Large intestine (tissue), 12 donors: ENCODE measurements around the gene SP7. TPM values are rescaled to one million over a fixed set of nuclear protein-coding genes. Genes with fewer than 3 reads are reported as not detected.
A peak's percentile ranks its signal among the peaks of the same experiment; 100 is the strongest.

Experiments
- DNase-seq, 2 donors: peaks; one replicate each; pipeline versions ENCODE4 v3.0.0 to v3.0.0-alpha.2; 2013
- H3K27ac ChIP-seq: one replicate; pipeline ENCODE4 v1.5.1; 2013; ENCODE audit warnings: low read length
- H3K27me3 ChIP-seq: 2 replicates; pipeline ENCODE4 v1.6.1; 2013; ENCODE audit warnings: low read length; ENCODE audit not compliant: control insufficient read depth, insufficient read depth
- H3K36me3 ChIP-seq: 2 replicates; pipeline ENCODE4 v1.6.1; 2013; ENCODE audit warnings: low read length; ENCODE audit not compliant: control insufficient read depth, insufficient read depth
- H3K4me1 ChIP-seq: one replicate; pipeline ENCODE4 v1.6.1; 2013; ENCODE audit warnings: low read length; ENCODE audit not compliant: control insufficient read depth, insufficient read depth
- H3K4me3 ChIP-seq: one replicate; pipeline ENCODE4 v1.5.1; 2013; ENCODE audit warnings: low read length
- H3K9me3 ChIP-seq: one replicate; pipeline ENCODE4 v1.6.1; 2013; ENCODE audit warnings: mild to moderate bottlenecking, low read depth, low read length, moderate library complexity; ENCODE audit not compliant: control insufficient read depth
- WGBS: methylation state at CpG from one replicate; pipeline ENCODE4 v1.1.5; 2013; ENCODE audit warnings: low lambda C conversion rate; ENCODE audit not compliant: insufficient coverage; 5-methylcytosine and 5-hydroxymethylcytosine counted together
- long read RNA-seq, 11 donors: transcript quantifications; one replicate each; lab custom pipeline, GENCODE V29; 2026
- polyA plus RNA-seq: library from polyadenylated mRNA; unstranded; fragments of 120-200 nt; gene quantifications from one replicate; pipeline ENCODE4 v1.2.1, GENCODE V29; 2013

The SP7 gene
- polyA plus RNA-seq = 0.01 TPM
- long read RNA-seq, donor 1 = 0 reads
- long read RNA-seq, donor 2 = 0 reads
- long read RNA-seq, donor 3 = 0 reads
- long read RNA-seq, donor 4 = 0 reads
- long read RNA-seq, donor 5 = 0 reads
- long read RNA-seq, donor 6 = 0 reads
- long read RNA-seq, donor 7, partial matches to known transcripts = 232 of 300 reads
- long read RNA-seq, donor 7, other reads (novel, unspliced or antisense) = 68 of 300 reads
- long read RNA-seq, donor 8 = 0 reads
- long read RNA-seq, donor 9 = 0 reads
- long read RNA-seq, donor 10 = 0 reads
- long read RNA-seq, donor 11, partial matches to known transcripts = 450 of 678 reads
- long read RNA-seq, donor 11, other reads (novel, unspliced or antisense) = 228 of 678 reads

DNA sequence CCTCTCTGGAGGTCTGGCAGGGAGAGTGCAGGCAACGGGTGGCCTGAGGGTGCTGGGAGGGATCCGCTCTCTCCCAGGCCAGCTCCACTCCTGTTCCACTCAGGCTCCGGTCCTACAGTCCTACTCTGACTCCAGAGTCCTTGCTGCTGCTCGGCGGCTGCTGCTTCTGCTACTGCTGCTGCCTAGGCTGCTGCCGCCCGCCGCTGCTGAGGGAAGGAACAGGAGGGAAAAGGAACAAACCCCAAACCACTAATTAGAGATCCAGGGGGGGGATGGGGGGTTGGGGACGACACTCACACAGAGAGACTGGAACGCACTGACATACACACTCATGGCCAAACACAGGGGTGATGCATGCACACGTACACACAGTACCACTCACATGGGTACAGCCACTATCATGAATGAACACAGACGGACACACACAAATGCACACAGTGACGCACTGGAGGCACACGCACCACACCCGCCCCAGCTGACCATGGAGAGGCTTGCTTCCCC, at the start of gene SP7:
Gene SP7 (minus strand): TSS at position 174 of the 501 bp plus-strand sequence. CDS start 708 bp downstream, outside the sequence.
- WGBS = no CpG with 5 or more reads among the region's 15 CpGs
- H3K4me1 ChIP-seq = no peaks in the 10 kb centered on the region
- no peak within 1 kb of the TSS for H3K27ac ChIP-seq
- no peak within 1 kb of the TSS for H3K4me3 ChIP-seq
- H3K36me3 ChIP-seq = no peaks in the 10 kb centered on the region
- peaks cover 58% of the 10 kb centered on the region for H3K27me3 ChIP-seq
- DNase-seq = no peak
- H3K9me3 ChIP-seq = no peaks in the 10 kb centered on the region

DNA sequence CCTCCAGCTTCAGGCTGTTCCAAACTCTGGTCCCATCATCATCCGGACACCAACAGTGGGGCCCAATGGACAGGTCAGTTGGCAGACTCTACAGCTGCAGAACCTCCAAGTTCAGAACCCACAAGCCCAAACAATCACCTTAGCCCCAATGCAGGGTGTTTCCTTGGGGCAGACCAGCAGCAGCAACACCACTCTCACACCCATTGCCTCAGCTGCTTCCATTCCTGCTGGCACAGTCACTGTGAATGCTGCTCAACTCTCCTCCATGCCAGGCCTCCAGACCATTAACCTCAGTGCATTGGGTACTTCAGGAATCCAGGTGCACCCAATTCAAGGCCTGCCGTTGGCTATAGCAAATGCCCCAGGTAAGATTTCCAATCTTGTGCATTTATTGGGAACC, 47.1 kb upstream of the SP7 start:
- Histone ChIP-seq H3K4me3 (peak overlapping the region; percentile 17), H3K9me3 (no peaks in the 10 kb centered on the region), H3K27ac (peak overlapping the region; percentile 0), H3K27me3 (no peaks in the 10 kb centered on the region), H3K4me1 (peaks cover 34% of the 10 kb centered on the region), H3K36me3 (peaks cover 30% of the 10 kb centered on the region)
- DNase-seq = no peak
- WGBS = no CpG with 5 or more reads among the region's 2 CpGs

DNA sequence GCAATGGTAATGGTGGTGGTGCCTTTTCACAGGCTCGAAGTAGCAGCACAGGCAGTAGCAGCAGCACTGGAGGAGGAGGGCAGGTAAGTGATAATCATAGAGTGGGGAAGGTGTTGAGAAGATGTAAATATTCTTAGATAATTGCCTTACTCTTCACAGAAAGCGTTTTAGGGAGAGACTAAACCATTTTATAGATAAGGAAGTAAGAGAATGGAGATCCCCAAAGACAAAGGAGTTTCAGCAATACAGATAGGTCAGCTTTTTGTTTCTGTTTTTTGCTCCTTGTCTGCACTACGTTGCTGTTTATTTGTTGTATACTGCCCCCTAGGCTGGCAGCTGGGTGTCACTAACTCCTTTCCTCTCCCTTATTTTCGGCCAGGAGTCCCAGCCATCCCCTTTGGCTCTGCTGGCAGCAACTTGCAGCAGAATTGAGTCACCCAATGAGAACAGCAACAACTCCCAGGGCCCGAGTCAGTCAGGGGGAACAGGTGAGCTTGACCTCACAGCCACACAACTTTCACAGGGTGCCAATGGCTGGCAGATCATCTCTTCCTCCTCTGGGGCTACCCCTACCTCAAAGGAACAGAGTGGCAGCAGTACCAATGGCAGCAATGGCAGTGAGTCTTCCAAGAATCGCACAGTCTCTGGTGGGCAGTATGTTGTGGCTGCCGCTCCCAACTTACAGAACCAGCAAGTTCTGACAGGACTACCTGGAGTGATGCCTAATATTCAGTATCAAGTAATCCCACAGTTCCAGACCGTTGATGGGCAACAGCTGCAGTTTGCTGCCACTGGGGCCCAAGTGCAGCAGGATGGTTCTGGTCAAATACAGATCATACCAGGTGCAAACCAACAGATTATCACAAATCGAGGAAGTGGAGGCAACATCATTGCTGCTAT, 45.8 kb upstream of the SP7 start:
- peak in 1 of 2 donors; percentile 44 for DNase-seq
- peaks cover 37% of the 10 kb centered on the region for H3K4me1 ChIP-seq
- 25% methylated on average over 2 of the region's 9 CpGs for WGBS

DNA sequence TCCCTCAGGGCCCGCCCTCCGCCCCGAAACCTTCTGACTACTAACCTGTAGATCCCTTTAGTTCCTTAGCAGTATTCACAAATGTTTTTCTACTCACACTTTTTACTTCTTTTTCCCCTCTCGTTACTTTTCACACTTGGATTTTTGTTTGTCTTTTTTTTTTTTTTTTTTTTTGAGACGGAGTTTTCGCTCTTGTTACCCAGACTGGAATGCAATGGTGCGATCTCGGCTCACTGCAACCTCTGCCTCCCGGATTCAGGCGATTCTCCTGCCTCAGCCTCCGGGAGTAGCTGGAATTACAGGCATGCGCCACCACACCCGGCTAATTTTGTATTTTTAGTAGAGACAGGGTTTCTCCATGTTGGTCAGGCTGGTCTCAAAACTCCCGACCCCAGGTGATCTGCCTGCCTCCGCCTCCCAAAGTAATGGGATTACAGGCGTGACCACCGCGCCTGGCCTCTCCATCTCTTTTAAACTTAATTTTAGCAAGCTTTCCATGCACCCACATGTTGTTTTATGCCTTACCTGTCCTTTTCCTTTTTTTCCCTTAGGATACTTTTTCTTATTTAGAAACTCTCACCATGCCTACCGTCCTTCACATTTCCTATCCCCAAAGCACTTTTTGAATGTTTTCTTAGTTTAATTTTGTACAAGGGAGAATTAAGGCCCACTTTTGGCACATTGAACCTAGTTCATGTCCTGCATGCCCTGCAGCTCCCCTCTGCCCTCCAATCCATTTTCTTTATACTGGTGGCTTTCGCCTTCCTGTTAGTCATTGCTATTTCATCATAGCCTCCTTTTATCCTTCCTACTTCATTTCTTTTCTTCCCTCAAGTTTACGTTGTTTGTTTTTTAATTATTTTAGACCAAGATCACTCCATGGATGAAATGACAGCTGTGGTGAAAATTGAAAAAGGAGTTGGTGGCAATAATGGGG, 44.9 kb upstream of the SP7 start:
- Histone ChIP-seq H3K9me3 (no peaks in the 10 kb centered on the region), H3K27ac (peak overlapping the region; percentile 92), H3K27me3 (no peaks in the 10 kb centered on the region), H3K36me3 (peaks cover 23% of the 10 kb centered on the region), H3K4me1 (peaks cover 36% of the 10 kb centered on the region), H3K4me3 (peak overlapping the region; percentile 45)
- peak in 1 of 2 donors; percentile 41 for DNase-seq
- 22% methylated on average over 8 of the region's 21 CpGs for WGBS

More for the DNA sequence above, 45.8 kb upstream of the SP7 start:
- H3K27me3 ChIP-seq = no peaks in the 10 kb centered on the region
- peak overlapping the region; percentile 45 for H3K4me3 ChIP-seq
- peaks cover 26% of the 10 kb centered on the region for H3K36me3 ChIP-seq
- H3K9me3 ChIP-seq = no peaks in the 10 kb centered on the region
- peak overlapping the region; percentile 92 for H3K27ac ChIP-seq

DNA sequence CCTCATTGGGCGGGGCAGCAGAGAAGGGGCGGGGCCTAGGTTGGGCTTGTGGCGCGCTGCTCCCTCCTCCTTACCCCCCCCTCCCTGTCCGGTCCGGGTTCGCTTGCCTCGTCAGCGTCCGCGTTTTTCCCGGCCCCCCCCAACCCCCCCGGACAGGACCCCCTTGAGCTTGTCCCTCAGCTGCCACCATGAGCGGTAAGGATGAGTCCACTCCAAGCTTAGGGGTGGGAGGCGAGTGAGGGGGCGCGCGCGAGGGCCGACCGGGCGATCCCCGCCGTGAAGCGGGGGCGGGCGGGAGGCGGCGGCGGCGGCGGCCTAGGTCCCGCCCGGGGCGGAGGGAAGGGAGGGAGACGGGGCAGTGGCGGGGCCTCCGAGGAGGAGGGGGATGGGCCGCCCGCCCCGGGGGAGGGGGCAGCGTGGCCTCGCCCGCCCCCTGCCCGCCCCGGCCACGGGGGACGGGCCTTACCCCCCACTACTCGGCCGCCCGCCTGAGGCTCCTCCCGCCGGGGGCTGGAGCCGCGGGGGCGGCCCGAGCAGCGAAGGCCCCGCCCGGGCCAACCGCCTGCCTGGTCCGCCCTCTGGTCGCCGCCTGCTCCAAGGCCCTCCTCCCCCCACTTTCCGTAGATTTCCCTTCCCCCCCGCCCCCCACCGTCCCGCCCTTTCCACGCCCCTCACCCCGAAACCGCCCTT, 44.1 kb upstream of the SP7 start, which contains the start of gene SP1:
Gene SP1 (plus strand): TSS at position 73 of the 690 bp plus-strand sequence. CDS start 116 bp downstream, at position 189.
- peaks cover 34% of the 10 kb centered on the region for H3K4me1 ChIP-seq
- peak within 1 kb of the TSS; percentile 92 for H3K27ac ChIP-seq
- DNase-seq = peak; percentile 95 to 97
- no peaks in the 10 kb centered on the region for H3K9me3 ChIP-seq
- WGBS = no CpG with 5 or more reads among the region's 71 CpGs
- H3K36me3 ChIP-seq = peaks cover 23% of the 10 kb centered on the region
- H3K27me3 ChIP-seq = no peaks in the 10 kb centered on the region
- H3K4me3 ChIP-seq = peak within 1 kb of the TSS; percentile 53

DNA sequence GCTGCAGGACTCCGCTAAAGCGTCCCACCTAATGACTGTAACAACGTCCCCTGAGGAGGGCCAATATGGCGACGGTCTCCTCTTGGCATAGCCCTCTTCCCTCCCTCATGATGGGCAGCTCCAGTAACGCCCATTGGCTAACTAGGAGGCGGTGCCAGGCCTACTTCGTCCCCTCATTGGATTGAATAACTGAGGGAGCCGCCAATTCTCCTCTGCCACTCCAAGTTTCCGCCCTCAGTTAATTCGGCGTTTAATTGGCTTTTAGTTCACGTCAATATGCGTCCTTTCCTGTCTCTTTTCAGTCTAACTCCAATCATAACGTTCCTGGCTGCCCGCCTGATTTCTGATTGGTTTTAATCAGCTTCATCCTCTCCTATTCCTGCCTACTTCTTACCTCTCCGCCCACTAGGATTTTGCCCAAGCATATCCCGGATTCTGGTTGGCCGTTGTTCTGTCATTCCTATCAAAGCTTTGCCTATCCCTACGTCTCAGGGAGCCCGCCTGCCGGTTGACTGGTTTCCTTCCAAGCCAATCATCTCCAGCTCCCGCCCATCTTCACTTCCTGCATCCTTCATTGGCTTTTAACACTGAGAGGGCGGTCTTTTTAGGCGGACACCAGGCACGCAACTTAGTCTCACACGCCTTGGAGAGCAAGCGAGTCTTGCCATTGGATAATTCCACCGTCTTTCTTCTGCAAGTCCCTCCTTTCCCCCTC, 43.4 kb upstream of the SP7 start:
- Histone ChIP-seq H3K4me3 (peak overlapping the region; percentile 44), H3K36me3 (peaks cover 21% of the 10 kb centered on the region), H3K27ac (peak overlapping the region; percentile 88), H3K27me3 (no peaks in the 10 kb centered on the region), H3K9me3 (no peaks in the 10 kb centered on the region), H3K4me1 (peaks cover 34% of the 10 kb centered on the region)
- 0% methylated on average over 2 of the region's 29 CpGs for WGBS
- peak; percentile 100 for DNase-seq

DNA sequence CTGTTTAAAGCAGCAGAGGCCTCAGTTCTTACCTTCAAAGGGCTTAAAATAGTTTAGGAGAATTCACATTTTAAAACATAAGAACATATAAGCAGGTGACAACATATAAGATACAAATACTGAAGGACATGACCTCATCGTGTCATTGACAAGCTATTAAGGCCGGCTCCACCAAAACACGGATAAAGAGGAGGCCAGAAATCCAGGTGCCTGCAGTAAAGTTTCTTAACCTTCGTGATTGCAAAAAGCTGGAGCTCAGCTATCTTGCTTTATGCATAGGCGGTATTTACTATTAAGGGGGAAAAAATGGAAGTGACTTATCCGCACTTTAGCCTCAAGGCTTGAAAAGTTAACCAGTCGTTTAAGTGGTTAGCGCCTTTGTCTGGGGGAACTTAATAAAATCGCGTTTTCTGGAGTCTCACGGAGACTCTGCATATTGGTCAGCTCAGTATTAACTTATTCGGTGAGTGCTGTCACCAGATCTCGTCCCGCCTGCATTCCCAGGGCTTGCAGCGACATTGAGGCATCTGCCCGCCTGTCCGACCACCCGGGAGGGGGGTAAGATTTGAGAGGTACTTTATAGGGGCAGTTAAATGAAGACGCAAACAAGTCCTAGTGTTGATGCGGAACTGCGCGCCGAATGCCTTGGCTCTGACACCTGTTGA, 42.7 kb upstream of the SP7 start:
- Histone ChIP-seq H3K4me1 (peaks cover 34% of the 10 kb centered on the region), H3K27ac (peak overlapping the region; percentile 88), H3K36me3 (peaks cover 18% of the 10 kb centered on the region), H3K27me3 (no peaks in the 10 kb centered on the region), H3K9me3 (no peaks in the 10 kb centered on the region), H3K4me3 (peak overlapping the region; percentile 44)
- WGBS = no CpG with 5 or more reads among the region's 23 CpGs
- peak; percentile 75 to 83 for DNase-seq

DNA sequence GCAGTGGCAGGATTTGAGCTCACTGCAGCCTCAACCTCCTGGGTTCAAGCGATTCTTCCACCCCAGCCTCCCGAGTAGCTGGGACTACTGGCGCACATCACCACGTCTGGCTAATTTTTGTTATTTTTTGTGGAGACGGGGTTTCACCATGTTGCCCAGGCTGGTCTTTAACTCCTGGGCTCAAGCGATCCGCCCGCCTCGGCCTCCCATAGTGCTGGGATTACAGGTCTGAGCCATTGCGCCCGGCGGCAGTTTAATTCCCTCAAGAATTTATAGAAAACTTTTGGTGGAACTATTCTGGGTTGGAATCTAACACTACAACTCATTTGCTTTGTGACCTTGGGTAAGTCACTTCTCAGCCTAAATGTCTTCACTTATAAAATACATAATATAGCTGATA, 42.1 kb upstream of the SP7 start:
- DNase-seq = no peak
- H3K4me3 ChIP-seq = no peak overlapping the region
- WGBS = no CpG with 5 or more reads among the region's 12 CpGs
- H3K27me3 ChIP-seq = no peaks in the 10 kb centered on the region
- no peaks in the 10 kb centered on the region for H3K9me3 ChIP-seq
- H3K4me1 ChIP-seq = peaks cover 32% of the 10 kb centered on the region
- peak overlapping the region; percentile 88 for H3K27ac ChIP-seq
- H3K36me3 ChIP-seq = peaks cover 14% of the 10 kb centered on the region
